ENCODE measurements around the gene USP15.
"Not testable (repeated sequence)": the region's sequence is repeated elsewhere in the genome, so short reads cannot be mapped to it uniquely, and the experiment has no call there.

USP15 gene

GRCh38 chr12:62372134-62372533 lies 111.9 kb downstream of the USP15 start:
- DNase-seq (ENCODE audit: low read depth) = no peak

- DNase-seq (ENCODE audit: low read depth) = no peak
Observed at GRCh38 chr12:62372825-62373224, 112.6 kb downstream of the USP15 start.

GRCh38 chr12:62375603-62376002 lies 115.4 kb downstream of the USP15 start:
- no peak for DNase-seq (ENCODE audit: low read depth)

GRCh38 chr12:62379026-62379722 lies 119.0 kb downstream of the USP15 start:
- DNase-seq (ENCODE audit: low read depth) = no peak

- no peak for DNase-seq (ENCODE audit: low read depth)
Observed at GRCh38 chr12:62379723-62380045, 119.5 kb downstream of the USP15 start.

GRCh38 chr12:62382526-62382925 lies 122.3 kb downstream of the USP15 start:
- DNase-seq (ENCODE audit: low read depth) = no peak

- no peak for DNase-seq (ENCODE audit: low read depth)
Observed at GRCh38 chr12:62396750-62397149, 136.5 kb downstream of the USP15 start.

- no peak for DNase-seq (ENCODE audit: low read depth)
Observed at GRCh38 chr12:62400135-62400534, 139.9 kb downstream of the USP15 start.

- DNase-seq (ENCODE audit: low read depth) = no peak
Observed at GRCh38 chr12:62401631-62402030, 141.4 kb downstream of the USP15 start.

GRCh38 chr12:62403031-62403430 lies 142.8 kb downstream of the USP15 start:
- DNase-seq (ENCODE audit: low read depth) = no peak

- no peak for DNase-seq (ENCODE audit: low read depth)
Observed at GRCh38 chr12:62407587-62407986, 147.4 kb downstream of the USP15 start.

- no peak for DNase-seq (ENCODE audit: low read depth)
Observed at GRCh38 chr12:62409068-62409467, 148.9 kb downstream of the USP15 start.

- no peak for DNase-seq (ENCODE audit: low read depth)
Observed at GRCh38 chr12:62414180-62414579, 154.0 kb downstream of the USP15 start.

- no peak for DNase-seq (ENCODE audit: low read depth)
Observed at GRCh38 chr12:62426089-62426488, 165.9 kb downstream of the USP15 start.

GRCh38 chr12:62429457-62429856 lies 169.3 kb downstream of the USP15 start:
- no peak for DNase-seq (ENCODE audit: low read depth)

GRCh38 chr12:62434494-62435302 lies 174.5 kb downstream of the USP15 start:
- DNase-seq (ENCODE audit: low read depth) = no peak

GRCh38 chr12:62435303-62436163 lies 175.3 kb downstream of the USP15 start:
- no peak for DNase-seq (ENCODE audit: low read depth)

GRCh38 chr12:62436164-62436503 lies 175.9 kb downstream of the USP15 start:
- DNase-seq (ENCODE audit: low read depth) = no peak

GRCh38 chr12:62438098-62438692 lies 178.0 kb downstream of the USP15 start:
- no peak for DNase-seq (ENCODE audit: low read depth)

- no peak for DNase-seq (ENCODE audit: low read depth)
Observed at GRCh38 chr12:62446754-62447452, 186.7 kb downstream of the USP15 start.

- DNase-seq (ENCODE audit: low read depth) = no peak
Observed at GRCh38 chr12:62448436-62448835, 188.2 kb downstream of the USP15 start.

GRCh38 chr12:62455429-62455828 lies 195.2 kb downstream of the USP15 start:
- not testable (repeated sequence) for DNase-seq (ENCODE audit: low read depth)

All from stimulated activated CD8-positive, alpha-beta memory T cell treated with anti-CD3 and anti-CD28 coated beads, Interleukin-12 subunit alpha, Interleukin-12 subunit beta, amount 100 ng/mL, for 4 hours (primary cell).